NCI-H2171 (cell line): Measurements from ENCODE around the gene DBH.

Experiments
- DNase-seq: peaks from one replicate; lab custom pipeline; 2025; lab: John Stamatoyannopoulos, UW

The DBH gene

GRCh38 chr9:133643978-133644760 is 8.0 kb downstream of the DBH start:
- DNase-seq = peak; percentile 70

DNA sequence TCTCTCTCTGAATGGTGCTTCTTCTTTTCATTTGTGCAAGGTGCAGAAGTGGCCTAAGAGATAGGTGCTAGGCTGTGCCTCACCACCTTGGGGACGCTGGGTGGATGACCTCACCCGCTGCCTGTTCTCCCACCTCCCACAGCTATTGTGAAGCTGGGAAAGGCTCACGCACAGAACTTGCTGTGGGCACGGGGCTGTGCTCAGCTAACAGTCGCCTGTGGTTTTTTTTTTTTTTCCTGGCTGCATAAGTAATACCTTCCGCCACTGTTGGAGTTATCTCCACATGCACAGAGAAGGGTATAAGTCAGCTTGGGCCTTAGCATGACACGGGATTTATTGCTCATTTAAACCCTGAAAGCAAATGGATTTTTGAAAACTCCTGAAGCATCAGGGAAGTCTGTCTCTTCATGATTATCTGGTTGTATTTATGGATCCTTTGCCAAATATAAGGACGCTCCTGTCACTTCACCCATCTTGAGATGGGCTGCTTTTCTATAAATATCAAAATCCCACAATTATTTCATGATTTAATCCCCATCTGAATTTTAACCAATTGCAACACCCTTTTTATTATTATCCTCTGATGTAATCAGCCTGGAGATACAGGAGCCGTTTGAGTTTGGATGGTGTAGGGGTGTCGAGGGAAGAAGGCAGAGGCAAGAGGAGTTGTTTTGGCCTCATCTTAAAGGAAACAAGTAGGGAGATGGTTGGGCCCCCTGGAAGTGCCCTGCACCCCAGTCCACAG is 9.0 kb downstream of the DBH start:
- no peak for DNase-seq

DNA sequence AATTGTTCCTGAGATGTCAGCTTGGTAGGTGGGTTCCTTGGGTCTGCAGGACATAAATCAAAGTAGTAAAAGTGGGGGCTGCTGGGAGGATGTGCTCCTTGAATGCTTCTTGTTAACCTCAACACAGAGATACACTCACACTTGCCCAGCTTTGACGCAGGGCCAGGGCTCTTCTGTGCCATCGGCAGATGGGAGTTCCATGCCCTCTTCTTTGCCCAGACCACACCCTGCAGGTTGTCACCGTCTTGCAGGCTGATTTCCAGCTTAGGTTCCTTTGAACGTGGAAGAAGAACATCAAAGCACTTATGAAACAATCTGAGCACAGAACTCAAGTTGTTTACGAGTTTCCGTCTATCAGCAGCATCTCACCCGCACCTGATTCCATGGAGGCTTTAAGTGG is 11.0 kb downstream of the DBH start:
- DNase-seq = no peak

DNA sequence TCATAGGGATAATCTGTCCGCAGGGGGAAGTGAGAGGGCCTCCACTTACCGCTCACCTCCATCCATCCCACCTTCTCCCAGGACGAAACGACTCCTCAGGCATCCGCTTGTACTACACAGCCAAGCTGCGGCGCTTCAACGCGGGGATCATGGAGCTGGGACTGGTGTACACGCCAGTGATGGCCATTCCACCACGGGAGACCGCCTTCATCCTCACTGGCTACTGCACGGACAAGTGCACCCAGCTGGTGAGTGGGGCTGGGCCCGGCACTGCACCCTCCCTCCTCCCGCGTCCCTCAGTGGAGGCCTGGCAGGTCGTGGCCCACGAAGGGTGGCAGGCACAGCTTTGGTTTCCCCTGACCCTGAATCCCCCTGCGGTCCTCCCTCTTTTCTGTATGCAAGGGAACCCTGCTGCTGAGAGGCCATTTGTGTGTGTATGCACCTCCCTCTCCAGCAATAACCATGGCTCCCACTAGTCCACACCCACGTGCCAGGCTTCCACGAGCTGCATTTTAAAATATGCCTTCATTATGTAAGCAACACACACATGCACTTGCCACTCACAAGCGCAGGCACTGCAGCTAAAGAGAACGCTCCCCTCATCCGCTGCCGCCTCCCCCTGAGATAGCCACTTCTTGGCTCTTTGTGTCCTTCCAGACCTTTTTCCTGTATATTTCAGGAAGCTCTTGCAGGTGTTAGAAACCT is 11.8 kb downstream of the DBH start:
- no peak for DNase-seq

- no peak for DNase-seq
Observed at GRCh38 chr9:133649194-133649593, 13.0 kb downstream of the DBH start.

- no peak for DNase-seq
Observed at GRCh38 chr9:133650026-133650425, 13.9 kb downstream of the DBH start.

GRCh38 chr9:133653638-133654037 is 17.5 kb downstream of the DBH start:
- no peak for DNase-seq

DNA sequence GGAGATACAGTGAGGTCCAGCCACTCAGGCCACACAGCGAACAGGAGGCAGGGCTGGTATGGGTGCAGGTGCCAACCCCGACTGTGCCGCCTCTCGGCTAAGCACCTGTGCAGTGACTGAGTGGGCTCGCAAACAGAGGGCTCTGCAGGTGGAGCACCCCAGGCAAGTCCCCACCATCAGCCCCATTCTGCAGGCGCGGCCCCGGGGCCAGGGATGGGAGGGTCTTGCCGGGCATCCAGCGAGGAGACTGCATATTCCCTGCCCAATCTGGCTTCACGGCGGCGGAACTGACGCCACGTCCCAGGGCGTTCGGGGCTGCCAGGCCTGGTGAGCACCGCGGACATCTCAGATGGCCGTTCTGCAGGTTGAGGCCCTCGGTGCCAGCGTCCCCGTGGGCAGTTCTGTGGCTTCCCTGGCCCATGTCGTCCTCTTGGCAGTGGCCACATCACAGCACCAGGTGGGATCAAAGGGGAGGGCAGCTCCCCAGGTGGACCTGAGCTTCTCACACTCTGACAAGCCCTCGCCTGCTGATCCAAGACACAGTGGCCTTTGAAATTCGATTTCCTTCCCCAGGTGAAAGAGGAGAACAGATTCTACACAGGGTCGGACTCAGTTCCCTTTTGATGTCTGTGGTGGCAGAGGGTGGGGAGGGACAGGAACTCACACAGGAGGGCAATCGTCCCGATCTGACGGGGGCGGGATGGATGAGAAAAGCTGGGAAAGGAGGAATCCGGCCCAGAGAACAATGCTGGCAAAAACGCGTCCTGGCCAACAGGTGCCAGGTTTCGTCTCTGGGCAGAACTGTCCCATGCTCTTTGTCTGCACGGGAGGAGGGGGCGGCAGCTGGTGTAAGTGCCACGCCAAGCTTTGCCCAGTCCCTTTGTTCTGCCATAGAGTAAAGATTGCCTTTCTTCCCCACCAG is 18.8 kb downstream of the DBH start:
- no peak for DNase-seq

GRCh38 chr9:133655701-133656100 is 19.5 kb downstream of the DBH start:
- DNase-seq = no peak

DNA sequence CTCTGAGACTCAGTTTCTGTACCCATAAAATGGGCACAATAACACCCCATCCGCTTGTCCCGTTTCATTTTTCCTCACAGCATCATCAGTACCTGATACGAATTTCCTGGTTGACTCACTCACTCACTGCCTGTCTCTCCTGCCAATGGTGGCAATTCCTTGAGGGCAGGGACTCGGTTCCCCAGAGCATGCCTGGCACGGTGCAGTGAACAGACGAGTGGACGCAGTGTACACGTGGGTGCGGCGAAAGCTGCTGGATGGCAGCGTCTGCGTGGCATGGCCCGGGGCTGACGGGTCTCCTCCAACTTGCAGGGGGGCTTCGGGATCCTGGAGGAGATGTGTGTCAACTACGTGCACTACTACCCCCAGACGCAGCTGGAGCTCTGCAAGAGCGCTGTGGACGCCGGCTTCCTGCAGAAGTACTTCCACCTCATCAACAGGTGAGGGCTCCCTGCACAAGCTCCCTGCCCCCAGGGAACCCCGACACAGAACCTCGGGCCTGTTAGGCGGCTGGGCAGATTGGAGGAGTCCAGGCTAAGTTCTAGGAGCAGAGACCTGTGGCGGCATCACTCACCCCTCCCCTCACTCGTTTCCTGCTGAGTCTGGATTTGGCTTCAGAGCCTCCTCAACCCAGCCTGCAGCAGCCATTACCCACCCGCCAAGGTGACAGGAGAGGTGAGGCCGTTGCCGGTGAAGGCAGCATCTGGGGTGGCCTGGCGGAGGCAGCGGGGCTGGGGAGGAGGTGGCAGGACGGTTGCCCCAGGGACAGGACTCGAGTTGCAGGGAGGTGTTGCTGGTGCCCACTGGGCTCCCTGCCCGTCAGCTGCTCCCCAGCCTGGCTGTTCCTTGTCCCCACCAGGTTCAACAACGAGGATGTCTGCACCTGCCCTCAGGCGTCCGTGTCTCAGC is 20.3 kb downstream of the DBH start:
- DNase-seq = peak; percentile 24

DNA sequence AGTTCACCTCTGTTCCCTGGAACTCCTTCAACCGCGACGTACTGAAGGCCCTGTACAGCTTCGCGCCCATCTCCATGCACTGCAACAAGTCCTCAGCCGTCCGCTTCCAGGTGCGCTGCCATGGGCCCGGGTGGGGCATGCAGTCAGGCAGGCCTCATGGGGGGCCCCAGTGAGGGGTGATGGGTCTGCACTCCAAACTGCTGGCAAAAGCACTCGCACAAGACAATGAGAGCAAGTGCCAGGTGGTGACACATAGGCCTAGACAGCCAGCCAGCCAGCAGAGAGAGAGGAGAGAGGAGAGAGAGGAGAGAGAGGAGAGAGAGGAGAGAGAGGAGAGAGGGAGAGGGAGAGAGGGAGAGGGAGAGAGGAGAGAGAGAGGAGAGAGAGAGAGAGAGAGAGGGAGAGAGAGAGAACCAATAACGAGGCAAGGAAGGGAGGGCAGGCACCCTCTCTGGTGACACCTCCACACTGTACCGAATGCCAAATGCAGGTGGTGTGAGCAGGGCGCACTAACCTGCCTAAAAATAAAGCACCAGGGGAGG is 21.0 kb downstream of the DBH start:
- peak; percentile 60 for DNase-seq

DNA sequence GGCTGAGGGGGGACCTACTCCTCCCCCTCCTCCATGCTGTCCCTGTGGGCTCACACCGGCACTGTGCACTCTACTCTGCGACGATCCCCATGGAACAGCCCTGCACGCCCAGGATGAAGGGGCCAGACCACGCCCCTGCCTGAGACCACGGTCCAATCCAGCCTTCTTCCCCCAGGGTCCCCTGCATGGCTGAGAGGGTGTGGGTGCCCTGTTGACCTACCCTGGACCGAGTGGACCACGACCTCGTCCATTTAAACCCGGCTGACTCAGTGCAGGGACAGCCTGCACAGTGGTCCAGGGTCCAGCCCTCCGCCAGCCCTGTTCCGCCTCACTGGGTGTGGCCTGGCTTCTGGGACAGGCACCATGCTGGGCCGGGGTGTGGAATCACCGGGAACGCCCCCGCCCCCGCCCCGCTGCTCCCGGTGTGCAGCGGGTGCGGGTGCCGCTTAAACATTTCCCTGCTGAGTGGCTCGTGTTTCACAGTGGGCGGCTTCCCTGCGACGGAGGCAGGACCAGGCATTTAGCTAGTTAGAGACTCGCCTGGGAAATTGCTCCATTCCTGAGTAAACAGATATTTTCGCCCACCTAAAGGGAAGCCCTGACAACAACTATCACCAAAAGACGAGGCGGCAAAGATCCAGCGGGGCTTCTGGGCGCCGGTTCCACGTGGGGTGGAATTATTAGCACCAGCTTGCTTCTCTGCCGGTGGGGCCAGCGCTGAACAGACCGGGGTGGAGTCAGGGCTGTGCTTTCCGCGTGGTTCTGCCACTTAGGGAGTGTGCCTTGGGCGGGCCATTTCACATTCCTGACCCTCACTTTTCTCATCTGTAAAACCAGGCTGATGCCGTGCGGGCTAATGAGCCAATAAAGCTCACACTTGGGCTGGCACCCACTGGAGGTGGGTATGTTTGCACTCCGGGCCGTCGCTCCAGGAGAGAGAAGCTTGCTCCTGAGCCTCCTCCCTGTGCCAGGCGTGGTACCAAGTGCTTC is 22.6 kb downstream of the DBH start:
- peak; percentile 38 for DNase-seq

DNA sequence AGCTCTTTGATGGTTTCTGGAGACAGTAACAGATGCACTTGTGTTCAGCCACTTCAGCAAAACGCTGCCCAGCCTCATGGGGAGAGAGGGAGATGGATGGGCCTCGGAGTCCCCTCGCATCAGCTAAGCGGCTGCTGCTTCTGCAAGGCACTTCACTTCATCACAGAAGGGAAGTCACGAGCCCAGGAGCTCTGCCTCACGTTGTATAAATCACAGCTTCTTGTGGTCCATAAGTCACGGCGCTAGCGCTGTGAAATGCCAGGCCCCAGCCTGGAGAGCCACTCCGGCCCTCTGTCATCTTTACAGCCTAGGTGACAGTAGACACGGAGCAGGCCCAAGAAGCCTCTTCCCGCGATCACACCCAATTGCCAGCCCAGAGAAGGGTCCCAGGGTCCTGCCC is 23.4 kb downstream of the DBH start:
- no peak for DNase-seq

GRCh38 chr9:133661846-133662540 is 25.8 kb downstream of the DBH start:
- DNase-seq = no peak

DNA sequence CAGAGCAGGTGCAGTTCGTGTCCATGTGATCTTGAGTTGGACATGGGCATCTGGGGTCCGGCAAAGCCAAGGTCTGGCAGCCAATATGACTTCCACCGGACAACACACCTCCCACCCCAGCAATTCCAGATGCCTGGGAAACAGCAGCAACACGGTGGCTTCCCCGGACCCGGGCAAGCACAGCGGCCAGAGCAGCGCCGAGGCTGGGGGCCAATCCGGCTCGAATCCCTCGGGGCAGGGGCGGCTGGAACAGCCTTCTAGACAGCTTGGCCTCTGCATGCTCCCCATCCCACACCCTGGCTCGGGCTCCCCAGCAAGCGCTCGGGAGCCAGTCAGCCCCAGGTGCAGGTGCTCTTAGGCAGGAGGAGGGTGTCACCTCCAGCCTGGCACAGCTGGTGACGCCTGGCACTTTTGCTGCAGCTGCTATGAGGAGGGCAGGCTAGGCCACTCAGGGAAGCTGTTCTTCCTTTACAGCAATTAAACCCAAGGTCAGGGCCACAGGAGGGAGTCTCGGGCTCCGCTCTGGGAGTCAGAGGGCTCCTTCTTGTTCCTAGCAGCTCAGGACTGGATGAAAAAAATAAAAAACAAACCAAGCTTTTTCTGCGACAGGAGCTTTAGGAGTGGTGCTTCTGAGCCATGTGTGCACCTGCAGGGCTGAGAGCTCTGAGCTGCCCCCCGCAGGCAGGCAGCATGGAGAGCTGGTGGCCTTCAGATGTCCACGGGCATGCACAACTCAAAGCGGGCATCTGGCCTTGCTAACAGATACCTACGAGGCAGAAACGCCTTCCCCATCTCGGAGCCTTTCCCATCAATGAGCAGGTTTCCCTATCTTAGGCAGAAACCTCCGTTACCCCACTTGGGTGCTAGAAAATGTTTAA is 28.2 kb downstream of the DBH start:
- DNase-seq = peak; percentile 75

- no peak for DNase-seq
Observed at GRCh38 chr9:133665096-133665495, 28.9 kb downstream of the DBH start.

DNA sequence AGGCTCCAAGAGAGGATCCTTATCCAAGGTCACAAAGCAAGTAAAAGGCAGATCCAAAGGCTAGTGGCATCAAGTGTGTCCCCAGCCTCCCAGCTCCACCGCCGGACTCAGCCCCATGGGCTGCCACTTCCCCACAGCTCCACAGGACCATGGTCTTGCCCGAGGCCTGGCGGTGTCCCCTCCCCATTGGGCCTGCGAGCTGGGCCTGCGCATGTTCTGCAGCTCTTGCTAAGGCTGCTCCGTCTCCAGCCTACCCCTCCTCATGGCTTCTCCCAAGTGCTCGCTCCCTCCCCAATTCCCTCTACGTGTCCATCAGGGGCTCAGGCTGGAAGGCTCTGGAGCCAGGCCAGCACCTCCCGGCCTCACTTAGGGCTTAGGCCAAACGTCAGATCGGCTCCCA is 29.4 kb downstream of the DBH start:
- DNase-seq = no peak

GRCh38 chr9:133666387-133666786 is 30.2 kb downstream of the DBH start:
- no peak for DNase-seq
